Upper lobe of left lung (tissue), 6 donors: ENCODE results near the gene VSTM2L. TPM values are rescaled to one million over a fixed set of nuclear protein-coding genes. Genes with fewer than 3 reads are reported as not detected.

Experiments used
- ATAC-seq, 2 donors: fragments of 200-7000 bp; cut with Tn5 transposase; one replicate each; pipeline ENCODE4 v1.9.1; 2022; ENCODE audit warnings: mild to moderate bottlenecking in 2 of 2, moderate library complexity in 2 of 2; ENCODE audit not compliant: low FRiP score in 2 of 2
- DNase-seq, 2 donors: peaks; one replicate each; pipeline ENCODE4 v3.0.0-alpha.2; 2019 to 2020
- H3K27ac ChIP-seq, 4 donors: fragments of 200-600 bp; sonication (generic); one replicate each; pipeline ENCODE4 v1.5.1; 2016 to 2019
- H3K27me3 ChIP-seq, 4 donors: fragments of 200-600 bp; sonication (generic); one replicate each; pipeline ENCODE4 v1.5.1; 2017 to 2019
- H3K36me3 ChIP-seq, 4 donors: fragments of 200-600 bp; sonication (generic); one replicate each; pipeline ENCODE4 v1.5.1; 2016 to 2019
- H3K4me1 ChIP-seq, 4 donors: fragments of 200-600 bp; sonication (generic); one replicate each; pipeline ENCODE4 v1.5.1; 2018 to 2019
- H3K4me3 ChIP-seq, 4 donors: fragments of 200-600 bp; sonication (generic); one replicate each; pipeline ENCODE4 v1.5.1; 2017 to 2019; ENCODE audit warnings: mild to moderate bottlenecking in 2 of 4, moderate library complexity in 1 of 4
- H3K9me3 ChIP-seq, 4 donors: fragments of 200-600 bp; sonication (generic); one replicate each; pipeline ENCODE4 v1.5.1; 2018 to 2019
- EP300 ChIP-seq, 4 donors: sonication (generic); formaldehyde crosslinking; IDR thresholded peaks; one replicate each; pipeline ENCODE4 v1.5.1; 2017; ENCODE audit warnings: antibody characterized with exemption in 4 of 4, control low read depth in 2 of 4
- POLR2A ChIP-seq, 4 donors: fragments of 450-650 bp; IDR thresholded peaks; one replicate each; pipeline ENCODE4 v1.5.1; 2016 to 2017; ENCODE audit warnings: antibody characterized with exemption in 4 of 4, mild to moderate bottlenecking in 2 of 4
- POLR2AphosphoS5 ChIP-seq, 2 donors: sonication (generic); formaldehyde crosslinking; IDR thresholded peaks; one replicate each; pipeline ENCODE4 v1.5.1; 2017; ENCODE audit warnings: antibody characterized with exemption in 2 of 2
- WGBS, 2 donors: methylation state at CpG; one replicate each; pipeline ENCODE4 v1.1.5; 2017 to 2018; 5-methylcytosine and 5-hydroxymethylcytosine counted together
- total RNA-seq, 6 donors: library from RNA; depleted of rRNA in 4 of 6; stranded (reverse); fragments of >200 nt in 4 of 6; gene quantifications; one replicate each; pipeline versions ENCODE4 v1.1.0 to v1.2.1, GENCODE V29; 2016 to 2021
- TF ChIP-seq, protein P1 (sequence below), 6 experiments: fragments of 450-650 bp in 4 of 6; fragments of 200-600 bp in 2 of 6; sonication (generic) in 2 of 6; IDR thresholded peaks; one replicate each; pipeline ENCODE4 v1.5.1; 2016 to 2019; ENCODE audit warnings: antibody characterized with exemption in 6 of 6
- donor health status: DM: no; HTN: no; CAD: no; lungs with moderate emphysema.
- donor health status: DM: no; HTN: yes; CAD: no; lungs with severe emphysema.

The VSTM2L gene
- total RNA-seq, 6 donors from 2014 or later = 1.0 to 47.2 (median 24.8) TPM

DNA sequence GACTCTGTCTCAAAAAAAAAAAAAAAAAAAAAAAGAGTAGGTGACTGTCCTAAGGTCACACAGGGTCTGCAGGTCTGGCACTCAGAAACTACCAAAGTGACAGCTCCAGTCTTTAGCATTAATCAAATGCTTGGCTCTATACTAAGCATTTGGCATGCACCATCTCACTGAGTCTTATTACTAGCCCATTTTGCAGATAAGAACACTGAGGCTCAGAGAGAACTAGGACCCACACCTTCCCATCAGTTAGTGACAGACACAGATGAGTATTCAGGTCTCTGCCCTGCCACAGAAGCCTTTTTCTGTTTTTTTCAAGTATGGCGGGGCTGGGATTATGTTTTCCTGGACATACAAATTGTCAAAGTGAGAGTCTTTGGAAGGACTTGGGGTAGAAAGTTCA lies 23.1 kb upstream of the VSTM2L start:
- Histone ChIP-seq H3K27ac (no peak overlapping the region), H3K4me1 (peaks cover 0 to 4% (median 0%) of the 10 kb centered on the region in 4 donors), H3K9me3 (no peaks in the 10 kb centered on the region), H3K4me3 (no peak overlapping the region), H3K27me3 (no peaks in the 10 kb centered on the region), H3K36me3 (peaks cover 0 to 4% (median 0%) of the 10 kb centered on the region in 4 donors)
- DNase-seq = no peak
- no peak for ATAC-seq
- TF ChIP-seq, protein P1, sequence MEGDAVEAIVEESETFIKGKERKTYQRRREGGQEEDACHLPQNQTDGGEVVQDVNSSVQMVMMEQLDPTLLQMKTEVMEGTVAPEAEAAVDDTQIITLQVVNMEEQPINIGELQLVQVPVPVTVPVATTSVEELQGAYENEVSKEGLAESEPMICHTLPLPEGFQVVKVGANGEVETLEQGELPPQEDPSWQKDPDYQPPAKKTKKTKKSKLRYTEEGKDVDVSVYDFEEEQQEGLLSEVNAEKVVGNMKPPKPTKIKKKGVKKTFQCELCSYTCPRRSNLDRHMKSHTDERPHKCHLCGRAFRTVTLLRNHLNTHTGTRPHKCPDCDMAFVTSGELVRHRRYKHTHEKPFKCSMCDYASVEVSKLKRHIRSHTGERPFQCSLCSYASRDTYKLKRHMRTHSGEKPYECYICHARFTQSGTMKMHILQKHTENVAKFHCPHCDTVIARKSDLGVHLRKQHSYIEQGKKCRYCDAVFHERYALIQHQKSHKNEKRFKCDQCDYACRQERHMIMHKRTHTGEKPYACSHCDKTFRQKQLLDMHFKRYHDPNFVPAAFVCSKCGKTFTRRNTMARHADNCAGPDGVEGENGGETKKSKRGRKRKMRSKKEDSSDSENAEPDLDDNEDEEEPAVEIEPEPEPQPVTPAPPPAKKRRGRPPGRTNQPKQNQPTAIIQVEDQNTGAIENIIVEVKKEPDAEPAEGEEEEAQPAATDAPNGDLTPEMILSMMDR (IDR thresholded peaks at IDR 0.05) = no peak
- no peak for TF ChIP-seq POLR2AphosphoS5 (IDR thresholded peaks at IDR 0.05)
- TF ChIP-seq EP300 (IDR thresholded peaks at IDR 0.05) = no peak
- TF ChIP-seq POLR2A (IDR thresholded peaks at IDR 0.05) = no peak
- 86 to 92% methylated on average over 1 of the region's 1 CpG for WGBS, 2 donors

GRCh38 chr20:37880726-37881591 lies 22.0 kb upstream of the VSTM2L start:
- TF ChIP-seq EP300 (IDR thresholded peaks at IDR 0.05) (no peak), POLR2A (IDR thresholded peaks at IDR 0.05) (no peak), POLR2AphosphoS5 (IDR thresholded peaks at IDR 0.05) (peak in 1 of 2 donors; percentile 38)
- TF ChIP-seq, protein P1 (IDR thresholded peaks at IDR 0.05) = no peak
- Histone ChIP-seq H3K27me3 (no peaks in the 10 kb centered on the region), H3K4me1 (peaks cover 0 to 4% (median 0%) of the 10 kb centered on the region in 4 donors), H3K36me3 (no peaks in the 10 kb centered on the region), H3K27ac (no peak overlapping the region), H3K4me3 (no peak overlapping the region), H3K9me3 (no peaks in the 10 kb centered on the region)
- ATAC-seq (no peak), DNase-seq (peak in 1 of 2 donors; percentile 66)
- WGBS, 2 donors = 54 to 56% methylated on average over 5 to 18 of the region's 18 CpGs

GRCh38 chr20:37881601-37882343 lies 21.2 kb upstream of the VSTM2L start:
- DNase-seq (peak in 1 of 2 donors; percentile 48), ATAC-seq (no peak)
- 72 to 77% methylated on average over 20 to 22 of the region's 22 CpGs for WGBS, 2 donors

GRCh38 chr20:37882961-37883712 lies 19.8 kb upstream of the VSTM2L start:
- Histone ChIP-seq H3K27ac (no peak overlapping the region), H3K36me3 (no peaks in the 10 kb centered on the region), H3K9me3 (no peaks in the 10 kb centered on the region), H3K4me1 (peaks cover 0 to 4% (median 0%) of the 10 kb centered on the region in 4 donors), H3K4me3 (no peak overlapping the region), H3K27me3 (no peaks in the 10 kb centered on the region)
- no peak for TF ChIP-seq POLR2A (IDR thresholded peaks at IDR 0.05)
- TF ChIP-seq EP300 (IDR thresholded peaks at IDR 0.05) = no peak
- no peak for TF ChIP-seq POLR2AphosphoS5 (IDR thresholded peaks at IDR 0.05)
- TF ChIP-seq, protein P1 (IDR thresholded peaks at IDR 0.05) = no peak
- 62 to 71% methylated on average over 12 to 16 of the region's 16 CpGs for WGBS, 2 donors
- ATAC-seq (no peak), DNase-seq (peak in 1 of 2 donors; percentile 61)

More at GRCh38 chr20:37881601-37882343, 21.2 kb upstream of the VSTM2L start:
- peaks cover 0 to 4% (median 0%) of the 10 kb centered on the region in 4 donors for H3K4me1 ChIP-seq
- H3K27me3 ChIP-seq = no peaks in the 10 kb centered on the region
- no peak overlapping the region for H3K27ac ChIP-seq
- H3K4me3 ChIP-seq = no peak overlapping the region
- TF ChIP-seq POLR2A (IDR thresholded peaks at IDR 0.05) = no peak
- TF ChIP-seq EP300 (IDR thresholded peaks at IDR 0.05) = no peak
- no peak for TF ChIP-seq POLR2AphosphoS5 (IDR thresholded peaks at IDR 0.05)
- TF ChIP-seq, protein P1 (IDR thresholded peaks at IDR 0.05) = no peak
- no peaks in the 10 kb centered on the region for H3K36me3 ChIP-seq
- no peaks in the 10 kb centered on the region for H3K9me3 ChIP-seq
